ENCODE data around the gene TLR10. TPM values are rescaled to one million over a fixed set of nuclear protein-coding genes. Genes with fewer than 3 reads are reported as not detected.

TLR10 gene
- total and polyA plus RNA-seq, 2 donors (not counting 3 experiments of a cell fraction or from before 2014, with no cell fraction given), result not detected

GRCh38 chr4:38814386-38814785 is 31.6 kb upstream of the TLR10 start:
- no peaks in the 10 kb centered on the region for H3K79me2 ChIP-seq (ENCODE audit: control insufficient read depth, insufficient read depth, low read length)
- no peaks in the 10 kb centered on the region for H3K36me3 ChIP-seq (ENCODE audit: control insufficient read depth in 2 of 2, extremely low read depth in 1 of 2, insufficient read depth in 2 of 2, low read length in 2 of 2)
- H3K4me2 ChIP-seq (ENCODE audit: insufficient read depth, low read length), result no peak overlapping the region
- DNase-seq (ENCODE audit: low read depth, low spot score), result no peak
- peaks cover 12 to 14% of the 10 kb centered on the region in 2 experiments for H3K27me3 ChIP-seq (ENCODE audit: control insufficient read depth in 2 of 2, insufficient read depth in 2 of 2, low read length in 2 of 2)
- H3K9ac ChIP-seq (replicated peaks; ENCODE audit: extremely low read depth, insufficient read depth, low read length), result no peak overlapping the region
- no peaks in the 10 kb centered on the region for H3K9me1 ChIP-seq (replicated peaks; ENCODE audit: control insufficient read depth, extremely low read depth, insufficient read depth, low read length)
- ChIA-PET POLR2A (no interaction called here), CTCF (interaction anchor here (1.4 kb wide), 1 partner anchor 10 kb away, joined by 3 read pairs; the partner anchor contains the start of gene TLR1)
- no peak overlapping the region for H3K4me3 ChIP-seq (replicated peaks in 1 of 3; ENCODE audit: insufficient read depth in 1 of 3, low read depth in 1 of 3, low read length in 3 of 3)
- H3K4me1 ChIP-seq (ENCODE audit: control insufficient read depth, extremely low read depth, insufficient read depth, low read length), result no peaks in the 10 kb centered on the region
- dilution Hi-C loops (cut with MboI; ENCODE audit: extremely low pct_ligation_motif_present, low sequenced_read_pairs), result no loop called here
- H2AFZ ChIP-seq (ENCODE audit: low read depth, low read length), result no peak overlapping the region
- TF ChIP-seq GATA2 (IDR thresholded peaks at IDR 0.05; ENCODE audit: insufficient read depth, insufficient read length, low read depth, low read length) (no peak), FOS (IDR thresholded peaks at IDR 0.05; ENCODE audit: borderline replicate concordance, insufficient read depth, low read length) (no peak), POLR2AphosphoS5 (IDR thresholded peaks at IDR 0.05; ENCODE audit: insufficient read depth, low read depth, low read length) (no peak), MAX (IDR thresholded peaks at IDR 0.05; ENCODE audit: insufficient read depth, insufficient read length) (no peak), EZH2 (IDR thresholded peaks at IDR 0.05; ENCODE audit: borderline replicate concordance, low read depth, low read length, severe bottlenecking) (no peak), JUN (IDR thresholded peaks at IDR 0.05; ENCODE audit: borderline replicate concordance, insufficient read depth, insufficient read length, low read depth) (no peak), MYC (IDR thresholded peaks at IDR 0.05; ENCODE audit: low read depth, low read length) (no peak), POLR2A (IDR thresholded peaks at IDR 0.05; ENCODE audit: low read depth, low read length) (no peak)
- TF ChIP-seq, protein P1, sequence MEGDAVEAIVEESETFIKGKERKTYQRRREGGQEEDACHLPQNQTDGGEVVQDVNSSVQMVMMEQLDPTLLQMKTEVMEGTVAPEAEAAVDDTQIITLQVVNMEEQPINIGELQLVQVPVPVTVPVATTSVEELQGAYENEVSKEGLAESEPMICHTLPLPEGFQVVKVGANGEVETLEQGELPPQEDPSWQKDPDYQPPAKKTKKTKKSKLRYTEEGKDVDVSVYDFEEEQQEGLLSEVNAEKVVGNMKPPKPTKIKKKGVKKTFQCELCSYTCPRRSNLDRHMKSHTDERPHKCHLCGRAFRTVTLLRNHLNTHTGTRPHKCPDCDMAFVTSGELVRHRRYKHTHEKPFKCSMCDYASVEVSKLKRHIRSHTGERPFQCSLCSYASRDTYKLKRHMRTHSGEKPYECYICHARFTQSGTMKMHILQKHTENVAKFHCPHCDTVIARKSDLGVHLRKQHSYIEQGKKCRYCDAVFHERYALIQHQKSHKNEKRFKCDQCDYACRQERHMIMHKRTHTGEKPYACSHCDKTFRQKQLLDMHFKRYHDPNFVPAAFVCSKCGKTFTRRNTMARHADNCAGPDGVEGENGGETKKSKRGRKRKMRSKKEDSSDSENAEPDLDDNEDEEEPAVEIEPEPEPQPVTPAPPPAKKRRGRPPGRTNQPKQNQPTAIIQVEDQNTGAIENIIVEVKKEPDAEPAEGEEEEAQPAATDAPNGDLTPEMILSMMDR (IDR thresholded peaks at IDR 0.05; ENCODE audit: extremely low read depth in 1 of 2, insufficient read depth in 1 of 2, low read depth in 1 of 2, low read length in 2 of 2), result no peak
- intact Hi-C loops (cut with micrococcal nuclease), result no loop called here
- no TSS peak for BruUV-seq (replicated peaks)
- FAIRE-seq, result peak; percentile 48
- H3K9me3 ChIP-seq (replicated peaks; ENCODE audit: control insufficient read depth, insufficient read depth, low read length), result no peaks in the 10 kb centered on the region
- H4K20me1 ChIP-seq (replicated peaks; ENCODE audit: control insufficient read depth, extremely low read depth, insufficient read depth, low read length), result no peaks in the 10 kb centered on the region
- no peak overlapping the region for H3K27ac ChIP-seq (ENCODE audit: insufficient read depth, low read depth, low read length)

Measured in endothelial cell of umbilical vein (primary cell).